GM12878 (cell line): Measurements from ENCODE around the gene RAB23. TPM values are rescaled to one million over a fixed set of nuclear protein-coding genes. Genes with fewer than 3 reads are reported as not detected.

Source experiments
- BACH1 ChIP-seq: fragments of 450-650 bp; IDR thresholded peaks from 2 replicates; pipeline ENCODE4 v1.6.1; 2017; ENCODE audit warnings: mild to moderate bottlenecking, borderline replicate concordance
- CBFB ChIP-seq: IDR thresholded peaks from 2 replicates; pipeline ENCODE4 v1.6.1; 2016; ENCODE audit warnings: antibody characterized with exemption, low read depth
- EGR1 ChIP-seq, 2 experiments: IDR thresholded peaks; 1 replicate in 1 of 2; 2 replicates in 1 of 2; pipeline ENCODE4 v1.6.1; 2011 to 2012; ENCODE audit warnings: low read depth in 2 of 2, low read length in 2 of 2, borderline replicate concordance in 1 of 2, mild to moderate bottlenecking in 1 of 2, moderate library complexity in 1 of 2
- ETV6 ChIP-seq, 2 experiments: fragments of 450-650 bp in 1 of 2; IDR thresholded peaks in 1 of 2; conservative IDR thresholded peaks in 1 of 2; 2 replicates each; pipeline ENCODE4 v1.6.1; 2014; ENCODE audit warnings: antibody characterized with exemption in 1 of 2, borderline replicate concordance in 1 of 2, low read depth in 1 of 2, mild to moderate bottlenecking in 1 of 2, moderate library complexity in 1 of 2
- HDAC2 ChIP-seq: fragments of 200-600 bp; sonication (generic); IDR thresholded peaks from 2 replicates; pipeline ENCODE4 v1.6.1; 2017
- IKZF2 ChIP-seq, 2 experiments: fragments of 450-650 bp; IDR thresholded peaks; 2 replicates each; pipeline ENCODE4 v1.6.1; 2017; ENCODE audit warnings: mild to moderate bottlenecking in 2 of 2, moderate library complexity in 2 of 2
- IRF4 ChIP-seq: IDR thresholded peaks from 2 replicates; pipeline ENCODE4 v1.6.1; 2011; ENCODE audit warnings: low read depth, low read length
- NBN ChIP-seq: fragments of 450-650 bp; IDR thresholded peaks from 2 replicates; pipeline ENCODE4 v1.6.1; 2016
- PAX5 ChIP-seq: IDR thresholded peaks from 2 replicates; pipeline ENCODE4 v1.6.1; 2011; ENCODE audit warnings: low read depth, low read length, borderline replicate concordance
- RAD21 ChIP-seq: IDR thresholded peaks from 2 replicates; pipeline ENCODE4 v1.6.1; 2011; ENCODE audit warnings: mild to moderate bottlenecking, low read depth, low read length, moderate library complexity; ENCODE audit not compliant: insufficient read depth
- RBBP5 ChIP-seq: fragments of 200-600 bp; sonication (generic); conservative IDR thresholded peaks from 2 replicates; pipeline ENCODE4 v1.6.1; 2016
- RCOR1 ChIP-seq: conservative IDR thresholded peaks from 2 replicates; pipeline ENCODE4 v1.6.1; 2012; ENCODE audit warnings: low read depth, low read length, improper control_type of control experiment
- SP1 ChIP-seq: IDR thresholded peaks from one replicate; pipeline ENCODE4 v1.6.1; 2011; ENCODE audit warnings: low read depth, low read length
- TARDBP ChIP-seq: IDR thresholded peaks from 2 replicates; pipeline ENCODE4 v1.6.1; 2016; ENCODE audit warnings: borderline replicate concordance
- YY1 ChIP-seq: IDR thresholded peaks from 2 replicates; pipeline ENCODE4 v1.6.1; 2011; ENCODE audit warnings: low read depth, mild to moderate bottlenecking, low read length
- ZNF207 ChIP-seq: fragments of 450-650 bp; IDR thresholded peaks from 2 replicates; pipeline ENCODE4 v1.6.1; 2014; ENCODE audit warnings: antibody characterized with exemption, mild to moderate bottlenecking, borderline replicate concordance
- polyA plus RNA-seq, 11 experiments: library from polyadenylated mRNA; depleted of rRNA in 4 of 11; unstranded in 6 of 11; stranded (reverse) in 5 of 11; fragments of >200 nt; fragmentation: Nextera tagmentation in 4 of 11; fragmentation: Illumina TruSeq in 1 of 11; extraction: Ambion mirVana in 4 of 11; extraction: Trizol in 1 of 11; gene quantifications; 1 replicate in 1 of 11; 2 replicates in 10 of 11; pipeline versions ENCODE4 v1.2.1 to v1.2.3, GENCODE V29; 2011 to 2016; ENCODE audit warnings: inconsistent platforms in 2 of 11, missing spikeins in 2 of 11, low read depth in 1 of 11
- total RNA-seq, 4 experiments: library from RNA; depleted of rRNA in 3 of 4; stranded (reverse); fragments of >200 nt in 3 of 4; fragmentation: Illumina TruSeq in 1 of 4; extraction: Trizol in 1 of 4; gene quantifications; 2 replicates each; pipeline versions ENCODE4 v1.2.1 to v1.2.3, GENCODE V29; 2013 to 2021
- TF ChIP-seq, protein P1 (sequence below): fragments of 450-650 bp; IDR thresholded peaks from 2 replicates; pipeline ENCODE4 v1.6.1; 2017; ENCODE audit warnings: mild to moderate bottlenecking, low read depth, inconsistent platforms; ENCODE audit not compliant: poor library complexity, severe bottlenecking
- TF ChIP-seq, protein P2 (sequence below): fragments of 450-650 bp; IDR thresholded peaks from 2 replicates; pipeline ENCODE4 v1.6.1; 2017; ENCODE audit warnings: mild to moderate bottlenecking, moderate library complexity
- TF ChIP-seq, protein P3 (sequence below): IDR thresholded peaks from 2 replicates; pipeline ENCODE4 v1.6.1; 2012; ENCODE audit warnings: low read depth, low read length, improper control_type of control experiment
- TF ChIP-seq, protein P4 (sequence below): IDR thresholded peaks from 2 replicates; pipeline ENCODE4 v1.6.1; 2012; ENCODE audit warnings: low read depth, low read length, improper control_type of control experiment
- TF ChIP-seq, protein P5 (sequence below), 3 experiments: IDR thresholded peaks in 2 of 3; conservative IDR thresholded peaks in 1 of 3; 2 replicates each; pipeline ENCODE4 v1.5.1; 2011; ENCODE audit warnings: low read depth in 3 of 3, low read length in 3 of 3, mild to moderate bottlenecking in 3 of 3, control low read depth in 2 of 3, moderate library complexity in 2 of 3, inconsistent platforms in 1 of 3, mixed read lengths in 1 of 3; ENCODE audit not compliant: control insufficient read depth in 2 of 3, insufficient read depth in 1 of 3; ENCODE audit errors: extremely low read depth in 1 of 3

RAB23 gene
- total and polyA plus RNA-seq, 10 of the 15 experiments (the other 5 are each of a cell fraction or from before 2014, with no cell fraction given): 0.80 to 6.0 (median 3.1) TPM

DNA sequence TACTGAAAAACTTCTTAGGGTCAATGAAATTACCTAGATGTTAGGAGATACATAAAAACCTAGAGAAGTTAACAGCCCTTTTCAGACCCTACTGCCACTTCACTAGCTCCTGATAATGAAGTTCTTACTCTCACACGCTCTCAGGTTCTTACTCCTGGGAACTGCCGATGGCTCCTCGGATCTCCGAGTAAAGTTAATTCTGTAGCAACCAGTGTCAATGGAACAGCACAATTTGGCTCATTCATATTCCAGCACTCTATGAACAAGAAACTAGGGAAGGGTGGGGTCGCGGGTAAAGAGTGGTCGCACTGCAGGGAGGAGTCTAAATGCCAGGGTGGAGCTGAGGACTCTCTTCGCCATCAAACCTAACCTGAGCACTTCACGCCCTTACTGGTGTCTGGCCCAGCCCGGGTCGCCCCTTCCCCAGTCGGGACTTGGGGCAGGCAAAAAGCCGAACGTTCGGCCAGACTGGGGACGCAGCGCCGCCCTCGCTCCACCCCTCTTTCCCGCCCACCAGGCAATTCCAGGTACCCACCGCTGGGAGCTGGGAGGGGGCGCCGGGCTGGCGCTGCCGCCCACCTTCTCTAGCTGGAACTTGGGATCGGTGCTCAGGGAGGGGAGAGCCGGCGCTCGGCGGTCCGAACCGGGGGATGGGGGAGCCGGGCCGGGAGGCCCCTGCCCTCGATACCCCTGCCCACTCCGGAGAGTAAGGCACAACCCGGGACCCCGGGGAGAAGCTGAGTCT, 744 bp downstream of the RAB23 start (continued):
- TF ChIP-seq PAX5 (no peak), YY1 (peak; percentile 0; the same call in 1 of the 2 replicates), RCOR1 (no peak), HDAC2 (no peak), RBBP5 (no peak), CBFB (no peak), IRF4 (no peak), ETV6 (conservative IDR thresholded peaks at IDR 0.05 in 1 of 2, IDR thresholded peaks at IDR 0.05 in 1 of 2; ENCODE audit: borderline replicate concordance in 1 of 2, low read depth in 1 of 2) (no peak), ZNF207 (no peak), IKZF2 (IDR thresholded peaks at IDR 0.05) (peak; percentile 65 to 73; a peak in 3 of 4 replicates), RAD21 (no peak), NBN (0 out of 2 replicates have a peak, but pooled peaks have one; percentile 10), TARDBP (no peak), BACH1 (no peak), EGR1 (IDR thresholded peaks at IDR 0.05; ENCODE audit: borderline replicate concordance in 1 of 2, low read depth in 2 of 2, low read length in 2 of 2) (peak in 1 of 2 experiments; percentile 53; a peak in 1 of 3 replicates), SP1 (no peak)
- TF ChIP-seq, protein P1, sequence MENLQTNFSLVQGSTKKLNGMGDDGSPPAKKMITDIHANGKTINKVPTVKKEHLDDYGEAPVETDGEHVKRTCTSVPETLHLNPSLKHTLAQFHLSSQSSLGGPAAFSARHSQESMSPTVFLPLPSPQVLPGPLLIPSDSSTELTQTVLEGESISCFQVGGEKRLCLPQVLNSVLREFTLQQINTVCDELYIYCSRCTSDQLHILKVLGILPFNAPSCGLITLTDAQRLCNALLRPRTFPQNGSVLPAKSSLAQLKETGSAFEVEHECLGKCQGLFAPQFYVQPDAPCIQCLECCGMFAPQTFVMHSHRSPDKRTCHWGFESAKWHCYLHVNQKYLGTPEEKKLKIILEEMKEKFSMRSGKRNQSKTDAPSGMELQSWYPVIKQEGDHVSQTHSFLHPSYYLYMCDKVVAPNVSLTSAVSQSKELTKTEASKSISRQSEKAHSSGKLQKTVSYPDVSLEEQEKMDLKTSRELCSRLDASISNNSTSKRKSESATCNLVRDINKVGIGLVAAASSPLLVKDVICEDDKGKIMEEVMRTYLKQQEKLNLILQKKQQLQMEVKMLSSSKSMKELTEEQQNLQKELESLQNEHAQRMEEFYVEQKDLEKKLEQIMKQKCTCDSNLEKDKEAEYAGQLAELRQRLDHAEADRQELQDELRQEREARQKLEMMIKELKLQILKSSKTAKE: no peak
- TF ChIP-seq, protein P2, sequence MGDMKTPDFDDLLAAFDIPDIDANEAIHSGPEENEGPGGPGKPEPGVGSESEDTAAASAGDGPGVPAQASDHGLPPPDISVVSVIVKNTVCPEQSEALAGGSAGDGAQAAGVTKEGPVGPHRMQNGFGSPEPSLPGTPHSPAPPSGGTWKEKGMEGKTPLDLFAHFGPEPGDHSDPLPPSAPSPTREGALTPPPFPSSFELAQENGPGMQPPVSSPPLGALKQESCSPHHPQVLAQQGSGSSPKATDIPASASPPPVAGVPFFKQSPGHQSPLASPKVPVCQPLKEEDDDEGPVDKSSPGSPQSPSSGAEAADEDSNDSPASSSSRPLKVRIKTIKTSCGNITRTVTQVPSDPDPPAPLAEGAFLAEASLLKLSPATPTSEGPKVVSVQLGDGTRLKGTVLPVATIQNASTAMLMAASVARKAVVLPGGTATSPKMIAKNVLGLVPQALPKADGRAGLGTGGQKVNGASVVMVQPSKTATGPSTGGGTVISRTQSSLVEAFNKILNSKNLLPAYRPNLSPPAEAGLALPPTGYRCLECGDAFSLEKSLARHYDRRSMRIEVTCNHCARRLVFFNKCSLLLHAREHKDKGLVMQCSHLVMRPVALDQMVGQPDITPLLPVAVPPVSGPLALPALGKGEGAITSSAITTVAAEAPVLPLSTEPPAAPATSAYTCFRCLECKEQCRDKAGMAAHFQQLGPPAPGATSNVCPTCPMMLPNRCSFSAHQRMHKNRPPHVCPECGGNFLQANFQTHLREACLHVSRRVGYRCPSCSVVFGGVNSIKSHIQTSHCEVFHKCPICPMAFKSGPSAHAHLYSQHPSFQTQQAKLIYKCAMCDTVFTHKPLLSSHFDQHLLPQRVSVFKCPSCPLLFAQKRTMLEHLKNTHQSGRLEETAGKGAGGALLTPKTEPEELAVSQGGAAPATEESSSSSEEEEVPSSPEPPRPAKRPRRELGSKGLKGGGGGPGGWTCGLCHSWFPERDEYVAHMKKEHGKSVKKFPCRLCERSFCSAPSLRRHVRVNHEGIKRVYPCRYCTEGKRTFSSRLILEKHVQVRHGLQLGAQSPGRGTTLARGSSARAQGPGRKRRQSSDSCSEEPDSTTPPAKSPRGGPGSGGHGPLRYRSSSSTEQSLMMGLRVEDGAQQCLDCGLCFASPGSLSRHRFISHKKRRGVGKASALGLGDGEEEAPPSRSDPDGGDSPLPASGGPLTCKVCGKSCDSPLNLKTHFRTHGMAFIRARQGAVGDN: no peak
- TF ChIP-seq, protein P3, sequence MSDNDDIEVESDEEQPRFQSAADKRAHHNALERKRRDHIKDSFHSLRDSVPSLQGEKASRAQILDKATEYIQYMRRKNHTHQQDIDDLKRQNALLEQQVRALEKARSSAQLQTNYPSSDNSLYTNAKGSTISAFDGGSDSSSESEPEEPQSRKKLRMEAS: no peak
- TF ChIP-seq, protein P4, sequence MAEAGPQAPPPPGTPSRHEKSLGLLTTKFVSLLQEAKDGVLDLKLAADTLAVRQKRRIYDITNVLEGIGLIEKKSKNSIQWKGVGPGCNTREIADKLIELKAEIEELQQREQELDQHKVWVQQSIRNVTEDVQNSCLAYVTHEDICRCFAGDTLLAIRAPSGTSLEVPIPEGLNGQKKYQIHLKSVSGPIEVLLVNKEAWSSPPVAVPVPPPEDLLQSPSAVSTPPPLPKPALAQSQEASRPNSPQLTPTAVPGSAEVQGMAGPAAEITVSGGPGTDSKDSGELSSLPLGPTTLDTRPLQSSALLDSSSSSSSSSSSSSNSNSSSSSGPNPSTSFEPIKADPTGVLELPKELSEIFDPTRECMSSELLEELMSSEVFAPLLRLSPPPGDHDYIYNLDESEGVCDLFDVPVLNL: no peak
- TF ChIP-seq, protein P5, sequence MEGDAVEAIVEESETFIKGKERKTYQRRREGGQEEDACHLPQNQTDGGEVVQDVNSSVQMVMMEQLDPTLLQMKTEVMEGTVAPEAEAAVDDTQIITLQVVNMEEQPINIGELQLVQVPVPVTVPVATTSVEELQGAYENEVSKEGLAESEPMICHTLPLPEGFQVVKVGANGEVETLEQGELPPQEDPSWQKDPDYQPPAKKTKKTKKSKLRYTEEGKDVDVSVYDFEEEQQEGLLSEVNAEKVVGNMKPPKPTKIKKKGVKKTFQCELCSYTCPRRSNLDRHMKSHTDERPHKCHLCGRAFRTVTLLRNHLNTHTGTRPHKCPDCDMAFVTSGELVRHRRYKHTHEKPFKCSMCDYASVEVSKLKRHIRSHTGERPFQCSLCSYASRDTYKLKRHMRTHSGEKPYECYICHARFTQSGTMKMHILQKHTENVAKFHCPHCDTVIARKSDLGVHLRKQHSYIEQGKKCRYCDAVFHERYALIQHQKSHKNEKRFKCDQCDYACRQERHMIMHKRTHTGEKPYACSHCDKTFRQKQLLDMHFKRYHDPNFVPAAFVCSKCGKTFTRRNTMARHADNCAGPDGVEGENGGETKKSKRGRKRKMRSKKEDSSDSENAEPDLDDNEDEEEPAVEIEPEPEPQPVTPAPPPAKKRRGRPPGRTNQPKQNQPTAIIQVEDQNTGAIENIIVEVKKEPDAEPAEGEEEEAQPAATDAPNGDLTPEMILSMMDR (IDR thresholded peaks at IDR 0.05 in 2 of 3, conservative IDR thresholded peaks at IDR 0.05 in 1 of 3; ENCODE audit: control insufficient read depth in 2 of 3, extremely low read depth in 1 of 3, insufficient read depth in 1 of 3, low read depth in 3 of 3, low read length in 3 of 3): peak in 2 of 3 experiments; percentile 25 to 58; a peak in 4 of 6 replicates
